GM12878 (cell line): ENCODE data around the gene FERMT2. TPM values are rescaled to one million over a fixed set of nuclear protein-coding genes. Genes with fewer than 3 reads are reported as not detected.

ENCODE experiments used
- ATAC-seq: fragments of 200-7000 bp; cut with Tn5 transposase; 3 replicates; pipeline ENCODE4 v1.9.1; 2020; ENCODE audit warnings: mild to moderate bottlenecking, moderate library complexity
- BruUV-seq: library from RNA; stranded (reverse); fragments of 400-500 nt; replicated peaks from 2 replicates; lab custom pipeline; 2021; lab: Mats Ljungman, UMichigan
- CTCF ChIA-PET: fragments of 300-600 bp; sonication (Branson Sonifier 250); formaldehyde crosslinking; extraction: SDS; loops from one replicate; lab custom pipeline; 2021; ENCODE audit warnings: inconsistent platforms; lab: Yijun Ruan, JAX
- POLR2A ChIA-PET: fragments of 350-600 bp; formaldehyde crosslinking; extraction: SDS; loops from one replicate; lab custom pipeline; 2021; ENCODE audit warnings: inconsistent platforms; lab: Charles Lee
- RAD21 ChIA-PET: fragments of 300-600 bp; sonication (Branson Sonifier 250); formaldehyde crosslinking; loops from one replicate; lab custom pipeline; 2023; ENCODE audit warnings: antibody characterized with exemption; ENCODE audit not compliant: unreplicated experiment; lab: Charles Lee
- SMC1A ChIA-PET: fragments of 300-600 bp; sonication (Branson Sonifier 250); formaldehyde crosslinking; loops from one replicate; lab custom pipeline; 2023; ENCODE audit not compliant: unreplicated experiment, uncharacterized antibody; lab: Charles Lee
- DNase-seq: peaks from one replicate; pipeline ENCODE4 v3.0.0-alpha.2; 2011; ENCODE audit warnings: low read depth, low spot score
- FAIRE-seq: peaks from 3 replicates; lab custom pipeline; 2011; peaks lifted over from hg19 to GRCh38; lab: Jason Lieb, UNC
- H2AFZ ChIP-seq: 2 replicates; pipeline ENCODE4 v1.6.0; 2011; ENCODE audit warnings: low read depth, low read length, control low read depth; ENCODE audit not compliant: control insufficient read depth
- H3K27ac ChIP-seq: 2 replicates; pipeline ENCODE4 v1.5.1; 2011; ENCODE audit warnings: control low read depth; ENCODE audit not compliant: control insufficient read depth, insufficient read depth
- H3K27me3 ChIP-seq, 2 experiments: replicated peaks in 1 of 2; 2 replicates each; pipeline versions ENCODE4 v1.6.0 to v1.6.1; 2011; ENCODE audit warnings: low read length in 1 of 2; ENCODE audit not compliant: control insufficient read depth in 2 of 2, insufficient read depth in 2 of 2
- H3K36me3 ChIP-seq, 2 experiments: 2 replicates each; pipeline ENCODE4 v1.5.1; 2011; ENCODE audit warnings: low read length in 1 of 2; ENCODE audit not compliant: control insufficient read depth in 2 of 2, insufficient read depth in 2 of 2
- H3K4me1 ChIP-seq: 2 replicates; pipeline ENCODE4 v1.6.1; 2011; ENCODE audit warnings: mild to moderate bottlenecking, low read length, moderate library complexity, mixed read lengths; ENCODE audit not compliant: control insufficient read depth, insufficient read depth
- H3K4me2 ChIP-seq: 2 replicates; pipeline ENCODE4 v1.6.0; 2011; ENCODE audit warnings: control low read depth; ENCODE audit not compliant: control insufficient read depth, insufficient read depth
- H3K4me3 ChIP-seq: fragments of 200-600 bp; sonication (generic); 2 replicates; pipeline ENCODE4 v1.5.1; 2016
- H3K79me2 ChIP-seq: 2 replicates; pipeline ENCODE4 v1.6.0; 2011; ENCODE audit warnings: low read length; ENCODE audit not compliant: control insufficient read depth, insufficient read depth
- H3K9ac ChIP-seq: 2 replicates; pipeline ENCODE4 v1.8.0; 2011; ENCODE audit warnings: low read length, control low read depth, mixed read lengths; ENCODE audit not compliant: control insufficient read depth, insufficient read depth
- H3K9me3 ChIP-seq: replicated peaks from 3 replicates; pipeline ENCODE4 v1.5.1; 2011; ENCODE audit warnings: mild to moderate bottlenecking, low read length; ENCODE audit not compliant: control insufficient read depth, insufficient read depth
- H4K20me1 ChIP-seq: 2 replicates; pipeline ENCODE4 v1.6.0; 2011; ENCODE audit not compliant: control insufficient read depth, insufficient read depth
- ATF7 ChIP-seq: fragments of 450-650 bp; IDR thresholded peaks from 2 replicates; pipeline ENCODE4 v1.6.1; 2016; ENCODE audit warnings: low read depth, mild to moderate bottlenecking
- CHD1 ChIP-seq: IDR thresholded peaks from 2 replicates; pipeline ENCODE4 v1.6.1; 2012; ENCODE audit warnings: low read depth, low read length, improper control_type of control experiment
- CUX1 ChIP-seq: IDR thresholded peaks from 2 replicates; pipeline ENCODE4 v1.6.1; 2012; ENCODE audit warnings: improper control_type of control experiment, low read depth, low read length; ENCODE audit not compliant: insufficient replicate concordance
- ELK1 ChIP-seq: IDR thresholded peaks from 2 replicates; pipeline ENCODE4 v1.6.1; 2012; ENCODE audit warnings: low read depth, low read length, improper control_type of control experiment
- ESRRA ChIP-seq: IDR thresholded peaks from 2 replicates; pipeline ENCODE4 v1.6.1; 2012; ENCODE audit warnings: mild to moderate bottlenecking, low read length, improper control_type of control experiment
- FOXM1 ChIP-seq: IDR thresholded peaks from 2 replicates; pipeline ENCODE4 v1.6.1; 2012; ENCODE audit warnings: low read depth, mild to moderate bottlenecking, inconsistent platforms, low read length, moderate library complexity
- HDAC6 ChIP-seq: fragments of 200-600 bp; sonication (generic); IDR thresholded peaks from one replicate; pipeline ENCODE4 v1.8.0; 2017; ENCODE audit warnings: antibody characterized with exemption; ENCODE audit not compliant: unreplicated experiment
- KAT2A ChIP-seq: conservative IDR thresholded peaks from 2 replicates; pipeline ENCODE4 v1.6.1; 2011; ENCODE audit warnings: low read depth, low read length; ENCODE audit not compliant: control insufficient read depth
- MAX ChIP-seq: IDR thresholded peaks from 2 replicates; pipeline ENCODE4 v1.6.1; 2012; ENCODE audit warnings: low read depth, low read length, improper control_type of control experiment
- MYB ChIP-seq: fragments of 150-350 bp; IDR thresholded peaks from 2 replicates; pipeline ENCODE4 v1.6.1; 2014; ENCODE audit warnings: mild to moderate bottlenecking, low read depth, low read length, borderline replicate concordance
- NR2C2 ChIP-seq: IDR thresholded peaks from 2 replicates; pipeline ENCODE4 v1.6.1; 2011; ENCODE audit warnings: borderline replicate concordance, low read depth; ENCODE audit not compliant: control insufficient read depth, insufficient read length
- PML ChIP-seq: IDR thresholded peaks from 2 replicates; pipeline ENCODE4 v1.6.1; 2012; ENCODE audit warnings: low read length, inconsistent platforms
- REST ChIP-seq: IDR thresholded peaks from 2 replicates; pipeline ENCODE4 v1.6.1; 2012; ENCODE audit warnings: mild to moderate bottlenecking, low read depth, low read length
- STAT3 ChIP-seq: IDR thresholded peaks from 2 replicates; pipeline ENCODE4 v1.6.1; 2011; ENCODE audit warnings: low read depth, low read length, improper control_type of control experiment
- ZNF274 ChIP-seq: IDR thresholded peaks from one replicate; pipeline ENCODE4 v1.8.0; 2011; ENCODE audit not compliant: insufficient read length, insufficient read depth
- WGBS: methylation state at CpG from one replicate; pipeline ENCODE4 v1.1.6; 2016; ENCODE audit warnings: low lambda C conversion rate; ENCODE audit not compliant: insufficient replicate concordance, insufficient coverage; ENCODE audit errors: missing lambda C conversion rate; 5-methylcytosine and 5-hydroxymethylcytosine counted together
- in situ Hi-C: fragments of 300-500 bp; cut with MboI; formaldehyde crosslinking; loops from 9 replicates; pipeline ENCODE4 v1.14.3; 2018; ENCODE audit warnings: mixed read lengths
- intact Hi-C: fragments of 100-400 bp; cut with micrococcal nuclease; formaldehyde crosslinking; loops from one replicate; pipeline ENCODE4 v1.14.2; 2022; ENCODE audit not compliant: unreplicated experiment
- polyA plus RNA-seq, 11 experiments: library from polyadenylated mRNA; depleted of rRNA in 4 of 11; unstranded in 6 of 11; stranded (reverse) in 5 of 11; fragments of >200 nt; fragmentation: Nextera tagmentation in 4 of 11; fragmentation: Illumina TruSeq in 1 of 11; extraction: Ambion mirVana in 4 of 11; extraction: Trizol in 1 of 11; gene quantifications; 1 replicate in 1 of 11; 2 replicates in 10 of 11; pipeline versions ENCODE4 v1.2.1 to v1.2.3, GENCODE V29; 2011 to 2016; ENCODE audit warnings: inconsistent platforms in 2 of 11, missing spikeins in 2 of 11, low read depth in 1 of 11
- total RNA-seq, 4 experiments: library from RNA; depleted of rRNA in 3 of 4; stranded (reverse); fragments of >200 nt in 3 of 4; fragmentation: Illumina TruSeq in 1 of 4; extraction: Trizol in 1 of 4; gene quantifications; 2 replicates each; pipeline versions ENCODE4 v1.2.1 to v1.2.3, GENCODE V29; 2013 to 2021

FERMT2 gene
- total and polyA plus RNA-seq, 10 of the 15 experiments (the other 5 are each of a cell fraction or from before 2014, with no cell fraction given), result 4.9 to 35.5 (median 19.5) TPM

GRCh38 chr14:52998376-52999015 lies 47.6 kb upstream of the FERMT2 start:
- no peaks in the 10 kb centered on the region for H3K27me3 ChIP-seq
- no peaks in the 10 kb centered on the region for H3K9me3 ChIP-seq
- H3K4me3 ChIP-seq, result no peak overlapping the region
- H3K36me3 ChIP-seq, result no peaks in the 10 kb centered on the region
- no peak overlapping the region for H2AFZ ChIP-seq
- POLR2A ChIA-PET, result interaction anchor here (0.6 kb wide), 1 partner anchor 1804 kb away, joined by 4 read pairs; no protein-coding TSS in a partner anchor
- RAD21 ChIA-PET, result no interaction called here
- no peak overlapping the region for H3K9ac ChIP-seq
- no peaks in the 10 kb centered on the region for H4K20me1 ChIP-seq
- BruUV-seq, result no TSS peak
- CTCF ChIA-PET, result no interaction called here
- in situ Hi-C loops (no loop called here), intact Hi-C loops (no loop called here)
- WGBS, result 82% methylated on average over 6 of the region's 6 CpGs
- no peak overlapping the region for H3K27ac ChIP-seq
- no peaks in the 10 kb centered on the region for H3K4me1 ChIP-seq
- no peak overlapping the region for H3K4me2 ChIP-seq
- no peaks in the 10 kb centered on the region for H3K79me2 ChIP-seq
- FAIRE-seq (no peak), DNase-seq (no peak), ATAC-seq (no peak)
- SMC1A ChIA-PET, result no interaction called here
- TF ChIP-seq PML (no peak), HDAC6 (no peak), NR2C2 (no peak), MYB (no peak), MAX (no peak), ESRRA (no peak), ELK1 (no peak), FOXM1 (no peak), CHD1 (no peak), ATF7 (no peak), CUX1 (no peak), ZNF274 (no peak), REST (no peak), STAT3 (no peak), KAT2A (no peak)
